ENCODE measurements around the gene ANKDD1A.

ANKDD1A gene

DNA sequence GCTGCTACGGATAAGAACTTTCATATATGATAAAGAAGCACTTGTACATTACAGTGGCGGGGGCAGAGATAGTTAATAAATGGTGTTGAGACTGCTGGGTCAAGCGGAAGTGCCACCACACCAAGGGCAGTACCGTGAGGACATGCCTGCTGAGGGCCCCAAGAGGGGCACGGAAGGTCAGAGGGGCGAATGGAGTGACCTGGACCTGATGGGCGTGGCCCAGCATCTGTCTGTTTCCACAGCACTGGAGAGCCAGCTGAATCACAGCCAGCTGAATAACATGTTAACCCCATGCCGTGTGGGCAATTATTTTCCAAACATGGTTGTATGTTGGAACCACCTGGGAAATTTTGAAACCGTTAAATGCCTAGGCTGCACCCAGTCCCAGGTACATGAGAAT, 37.2 kb downstream of the ANKDD1A start:
- no peaks in the 10 kb centered on the region for H3K9me3 ChIP-seq
- in situ Hi-C loops (cut with MboI; ENCODE audit: low sequenced_read_pairs) = no loop called here

DNA sequence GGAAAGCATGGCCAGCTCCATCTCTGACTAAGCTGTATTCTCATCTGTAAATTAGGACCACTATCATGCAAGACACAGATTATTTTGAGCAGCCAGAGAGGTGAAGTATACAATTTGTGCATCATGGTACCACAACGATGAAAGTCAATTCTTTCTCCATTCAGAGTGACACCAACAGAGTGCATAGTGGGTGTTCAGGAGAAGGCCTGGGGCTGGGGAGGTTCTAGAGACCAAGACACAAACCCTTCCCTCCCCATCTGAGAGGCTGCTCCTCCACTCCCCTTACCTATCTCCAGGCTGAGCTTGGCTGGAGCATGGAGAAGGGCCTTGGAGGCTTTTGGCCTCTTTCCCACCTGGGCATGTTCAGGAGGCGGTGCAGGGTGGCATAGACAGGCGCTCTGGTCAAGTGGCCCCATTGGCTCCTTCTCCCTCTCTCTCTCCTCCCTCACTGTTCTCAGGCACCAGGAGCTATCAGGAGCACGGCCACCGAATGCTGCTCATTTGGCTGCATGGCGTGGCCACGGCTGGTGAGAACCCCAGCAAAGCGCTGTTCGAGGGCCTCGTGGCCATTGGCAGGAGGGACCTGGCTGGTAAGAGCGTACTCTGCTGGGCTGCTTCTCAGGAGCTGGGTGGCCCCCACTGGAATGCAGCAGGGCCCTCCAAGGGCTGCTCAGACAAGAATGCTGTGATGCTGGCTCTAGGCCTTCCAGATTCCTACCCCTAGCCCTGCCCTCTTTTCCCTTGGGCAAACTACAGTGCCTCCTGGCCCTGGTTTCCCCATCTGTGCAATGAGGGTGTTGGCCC, 37.9 kb downstream of the ANKDD1A start:
- Histone ChIP-seq H3K36me3 (replicated peaks) (peaks cover 4% of the 10 kb centered on the region; the same call in 1 of the 2 replicates), H3K27me3 (ENCODE audit: low read depth) (no peaks in the 10 kb centered on the region), H3K4me3 (no peak overlapping the region), H3K9me3 (no peaks in the 10 kb centered on the region), H3K4me1 (no peaks in the 10 kb centered on the region; the same call in 1 of the 2 replicates)
- no peak for DNase-seq (ENCODE audit: low spot score in 2 of 2)
- in situ Hi-C loops (cut with MboI; ENCODE audit: low sequenced_read_pairs) = no loop called here

More for the DNA sequence above, 37.2 kb downstream of the ANKDD1A start:
- H3K27me3 ChIP-seq (ENCODE audit: low read depth) = no peaks in the 10 kb centered on the region
- DNase-seq (ENCODE audit: low spot score in 2 of 2) = no peak
- H3K4me1 ChIP-seq = no peaks in the 10 kb centered on the region; the same call in 1 of the 2 replicates
- H3K36me3 ChIP-seq (replicated peaks) = peaks cover 4% of the 10 kb centered on the region; the same call in 1 of the 2 replicates
- no peak overlapping the region for H3K4me3 ChIP-seq

DNA sequence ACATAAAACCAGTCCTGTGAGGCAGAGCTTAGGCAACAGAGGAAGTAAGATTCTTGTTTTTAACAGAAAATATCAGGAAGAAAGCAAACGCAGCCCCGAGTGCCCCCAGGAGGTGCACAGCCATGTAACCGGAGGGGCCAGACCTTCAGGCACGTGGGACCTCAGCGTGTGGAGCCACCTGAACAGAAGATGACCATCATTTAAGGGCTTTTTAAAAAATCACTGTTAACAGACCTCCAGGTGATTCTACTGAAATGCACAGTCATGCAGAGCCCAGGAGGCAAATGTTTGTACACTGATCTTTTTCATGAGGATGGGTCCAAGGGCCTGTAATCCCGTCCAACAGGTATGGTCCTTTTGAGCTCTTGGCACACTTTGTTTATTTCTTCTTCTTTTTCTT, 39.2 kb downstream of the ANKDD1A start:
- DNase-seq (ENCODE audit: low spot score in 2 of 2) = no peak

DNA sequence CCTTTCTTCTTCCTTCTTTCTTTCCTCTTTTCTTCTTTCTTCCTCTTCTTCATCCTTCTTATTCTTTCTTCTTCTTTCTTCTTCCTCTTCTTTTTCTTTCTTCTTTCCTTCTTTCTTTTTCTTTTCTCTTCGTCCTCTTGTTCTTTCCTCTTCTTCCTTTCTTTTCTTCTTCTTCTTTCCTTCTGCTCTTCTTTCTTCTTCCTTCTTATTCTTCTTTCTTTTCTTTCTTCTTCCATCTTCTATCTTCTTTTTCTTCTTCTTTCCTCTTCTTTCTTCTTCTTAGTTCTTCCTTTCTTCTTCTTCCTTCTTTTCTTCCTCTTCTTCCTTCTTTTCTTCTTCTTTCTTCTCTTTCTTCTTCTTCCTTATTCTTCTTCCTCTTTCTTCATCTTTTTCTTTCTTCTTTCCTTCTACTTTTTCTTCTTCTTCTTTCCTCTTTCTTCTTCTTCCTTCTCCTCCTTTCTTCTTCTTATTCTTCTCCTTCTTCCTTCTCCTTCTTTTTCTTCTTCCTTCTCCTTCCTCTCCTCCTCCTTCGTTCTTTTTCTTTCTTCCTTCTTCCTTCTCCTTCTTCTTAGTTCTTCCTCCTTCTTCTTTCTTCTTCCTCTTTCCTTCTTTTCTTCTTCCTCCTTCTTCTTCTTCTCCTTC, 40.2 kb downstream of the ANKDD1A start:
- H3K4me3 ChIP-seq = no peak overlapping the region
- no peaks in the 10 kb centered on the region; the same call in 1 of the 2 replicates for H3K4me1 ChIP-seq
- in situ Hi-C loops (cut with MboI; ENCODE audit: low sequenced_read_pairs) = no loop called here
- no peak for DNase-seq (ENCODE audit: low spot score in 2 of 2)
- H3K27me3 ChIP-seq (ENCODE audit: low read depth) = no peaks in the 10 kb centered on the region
- H3K9me3 ChIP-seq = no peaks in the 10 kb centered on the region
- peaks cover 16% of the 10 kb centered on the region for H3K36me3 ChIP-seq (replicated peaks)

More for the DNA sequence above, 39.2 kb downstream of the ANKDD1A start:
- no peaks in the 10 kb centered on the region for H3K9me3 ChIP-seq
- no peaks in the 10 kb centered on the region; the same call in 1 of the 2 replicates for H3K4me1 ChIP-seq
- no peaks in the 10 kb centered on the region for H3K27me3 ChIP-seq (ENCODE audit: low read depth)
- in situ Hi-C loops (cut with MboI; ENCODE audit: low sequenced_read_pairs) = no loop called here
- peaks cover 9% of the 10 kb centered on the region for H3K36me3 ChIP-seq (replicated peaks)
- no peak overlapping the region for H3K4me3 ChIP-seq

DNA sequence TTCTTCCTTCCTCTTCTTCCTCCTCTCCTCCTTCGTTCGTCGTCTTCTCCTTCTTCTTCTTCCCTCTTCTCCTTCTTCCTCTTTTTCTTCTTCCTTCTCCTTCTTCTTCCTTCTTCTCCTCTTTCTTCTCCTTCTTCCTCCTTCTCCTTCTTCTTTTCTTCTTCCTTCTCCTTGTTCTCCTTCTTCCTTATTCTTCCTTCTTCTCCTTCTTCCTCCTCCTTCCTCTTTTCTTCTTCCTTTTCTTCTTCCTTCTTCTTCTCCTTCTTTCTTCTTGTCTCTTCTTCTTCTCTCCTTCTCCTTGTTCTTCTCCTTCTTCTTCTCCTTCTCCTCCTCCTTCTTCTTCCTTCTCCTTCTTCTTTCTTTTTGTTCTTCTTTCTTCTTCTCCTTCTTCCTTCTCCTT, 42.7 kb downstream of the ANKDD1A start:
- DNase-seq (ENCODE audit: low spot score in 2 of 2) = no peak
- Histone ChIP-seq H3K36me3 (replicated peaks) (peaks cover 28% of the 10 kb centered on the region), H3K4me3 (no peak overlapping the region), H3K27me3 (ENCODE audit: low read depth) (no peaks in the 10 kb centered on the region), H3K4me1 (no peaks in the 10 kb centered on the region), H3K9me3 (no peaks in the 10 kb centered on the region)
- in situ Hi-C loops (cut with MboI; ENCODE audit: low sequenced_read_pairs) = no loop called here

DNA sequence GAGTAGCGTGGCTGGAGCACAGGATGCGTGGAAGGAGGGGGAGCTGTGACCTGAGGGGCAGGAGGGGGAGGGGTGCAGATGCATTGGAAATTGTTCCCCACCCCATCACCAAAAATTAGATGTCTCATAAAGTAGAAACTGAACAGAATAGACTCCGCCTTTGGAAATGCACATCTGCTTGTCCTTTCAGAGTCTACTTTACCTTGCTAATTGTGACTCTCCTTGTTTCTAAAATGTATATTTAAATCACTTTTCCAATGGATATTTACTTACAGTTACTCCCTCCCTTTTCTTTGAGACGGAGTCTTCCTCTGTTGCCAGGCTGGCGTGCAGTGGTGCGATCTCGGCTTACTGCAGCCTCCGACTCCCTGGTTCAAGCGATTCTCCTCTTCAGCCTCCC, 47.4 kb downstream of the ANKDD1A start:
- H3K36me3 ChIP-seq (replicated peaks) = peaks cover 73% of the 10 kb centered on the region
- in situ Hi-C loops (cut with MboI; ENCODE audit: low sequenced_read_pairs) = no loop called here
- H3K4me3 ChIP-seq = no peak overlapping the region
- no peaks in the 10 kb centered on the region for H3K9me3 ChIP-seq
- no peaks in the 10 kb centered on the region for H3K4me1 ChIP-seq
- no peak for DNase-seq (ENCODE audit: low spot score in 2 of 2)
- no peaks in the 10 kb centered on the region for H3K27me3 ChIP-seq (ENCODE audit: low read depth)

DNA sequence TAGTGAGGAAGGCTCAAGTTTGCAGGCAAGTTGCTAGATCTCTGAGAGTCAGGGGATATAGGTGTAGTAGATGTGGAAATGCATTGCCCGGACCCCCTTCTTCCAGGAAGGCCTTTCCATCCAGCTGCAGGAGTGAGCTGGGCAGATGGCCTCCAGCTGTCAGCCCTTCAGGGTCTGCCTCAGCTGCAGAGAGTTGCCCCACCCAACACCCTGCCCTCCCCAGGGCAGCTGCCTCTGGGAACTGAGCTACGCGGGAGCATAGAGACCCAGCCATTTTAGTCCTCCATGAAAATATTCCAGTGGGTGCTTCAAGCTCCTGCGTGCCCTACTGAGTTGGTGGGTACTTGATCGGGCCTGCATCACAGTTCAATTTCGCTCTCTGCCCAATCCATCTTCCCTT, 48.5 kb downstream of the ANKDD1A start:
- Histone ChIP-seq H3K9me3 (no peaks in the 10 kb centered on the region), H3K4me3 (no peak overlapping the region), H3K4me1 (no peaks in the 10 kb centered on the region), H3K27me3 (ENCODE audit: low read depth) (no peaks in the 10 kb centered on the region), H3K36me3 (replicated peaks) (peaks cover 84% of the 10 kb centered on the region)
- in situ Hi-C loops (cut with MboI; ENCODE audit: low sequenced_read_pairs) = no loop called here
- DNase-seq (ENCODE audit: low spot score in 2 of 2) = no peak

DNA sequence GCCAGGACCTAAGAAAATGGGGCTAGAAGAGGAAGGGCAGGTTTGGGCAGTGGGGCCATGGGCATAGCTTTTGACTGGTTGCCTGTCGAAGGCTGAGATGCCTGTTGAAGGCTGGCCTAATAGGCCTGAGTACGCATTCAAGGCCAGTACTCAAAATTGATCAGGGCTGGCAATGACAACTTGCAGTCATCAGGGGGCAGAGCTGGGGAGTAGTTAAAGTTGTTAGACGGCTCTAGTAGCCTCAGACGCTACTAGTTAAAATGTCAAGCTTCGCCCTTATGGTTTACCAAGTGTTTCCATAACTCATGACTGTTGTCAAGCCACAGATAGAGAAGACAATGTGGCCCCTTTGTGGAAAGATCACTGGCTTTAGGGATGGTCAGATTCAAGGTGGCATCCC, 49.3 kb downstream of the ANKDD1A start:
- DNase-seq (ENCODE audit: low spot score in 2 of 2) = no peak
- in situ Hi-C loops (cut with MboI; ENCODE audit: low sequenced_read_pairs) = no loop called here
- no peaks in the 10 kb centered on the region for H3K27me3 ChIP-seq (ENCODE audit: low read depth)
- H3K9me3 ChIP-seq = no peaks in the 10 kb centered on the region
- H3K36me3 ChIP-seq (replicated peaks) = peaks cover 83% of the 10 kb centered on the region
- no peak overlapping the region for H3K4me3 ChIP-seq
- no peaks in the 10 kb centered on the region for H3K4me1 ChIP-seq

DNA sequence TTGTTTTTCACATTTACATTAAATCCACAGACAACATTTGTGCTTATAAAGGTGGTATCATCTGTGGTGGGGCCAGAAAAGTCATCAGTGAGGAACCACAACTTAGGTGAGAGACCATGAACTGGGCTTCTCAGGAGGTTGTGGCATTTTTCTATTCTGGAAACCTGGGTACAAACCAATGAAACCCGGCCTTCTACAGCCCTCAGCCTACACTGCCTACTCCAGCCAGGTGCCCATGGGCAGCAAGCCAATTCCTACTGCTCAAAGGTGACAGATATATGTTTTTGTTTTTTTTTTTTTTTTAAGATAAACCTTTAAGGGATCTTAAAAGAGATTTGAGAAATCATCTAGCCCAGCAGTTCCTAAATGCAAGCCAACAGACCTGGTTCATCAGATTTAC, 57.7 kb downstream of the ANKDD1A start:
- Histone ChIP-seq H3K4me1 (no peaks in the 10 kb centered on the region), H3K36me3 (replicated peaks) (peaks cover 73% of the 10 kb centered on the region), H3K27me3 (ENCODE audit: low read depth) (no peaks in the 10 kb centered on the region), H3K9me3 (no peaks in the 10 kb centered on the region), H3K4me3 (no peak overlapping the region)
- in situ Hi-C loops (cut with MboI; ENCODE audit: low sequenced_read_pairs) = no loop called here
- DNase-seq (ENCODE audit: low spot score in 2 of 2) = no peak

DNA sequence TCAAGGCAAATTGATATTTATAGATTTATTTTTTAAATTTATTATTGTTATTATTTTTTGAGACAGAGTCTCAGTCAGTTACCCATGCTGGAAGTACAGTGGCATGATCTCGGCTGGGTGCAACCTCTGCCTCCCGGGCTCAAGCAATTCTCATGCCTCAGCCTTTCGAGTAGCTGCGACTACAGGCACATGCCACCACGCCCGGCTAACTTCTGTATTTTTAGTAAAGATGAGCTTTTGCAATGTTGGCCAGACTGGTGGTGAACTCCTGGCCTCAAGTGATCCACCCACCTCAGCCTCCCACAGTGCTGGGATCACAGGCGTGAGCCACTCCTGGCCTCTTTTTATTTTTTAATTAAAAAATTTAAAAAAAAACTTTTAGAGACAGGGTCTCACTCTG, 59.0 kb downstream of the ANKDD1A start:
- Histone ChIP-seq H3K4me3 (no peak overlapping the region), H3K9me3 (no peaks in the 10 kb centered on the region), H3K27me3 (ENCODE audit: low read depth) (no peaks in the 10 kb centered on the region), H3K4me1 (no peaks in the 10 kb centered on the region), H3K36me3 (replicated peaks) (peaks cover 68% of the 10 kb centered on the region)
- in situ Hi-C loops (cut with MboI; ENCODE audit: low sequenced_read_pairs) = no loop called here
- no peak for DNase-seq (ENCODE audit: low spot score in 2 of 2)

DNA sequence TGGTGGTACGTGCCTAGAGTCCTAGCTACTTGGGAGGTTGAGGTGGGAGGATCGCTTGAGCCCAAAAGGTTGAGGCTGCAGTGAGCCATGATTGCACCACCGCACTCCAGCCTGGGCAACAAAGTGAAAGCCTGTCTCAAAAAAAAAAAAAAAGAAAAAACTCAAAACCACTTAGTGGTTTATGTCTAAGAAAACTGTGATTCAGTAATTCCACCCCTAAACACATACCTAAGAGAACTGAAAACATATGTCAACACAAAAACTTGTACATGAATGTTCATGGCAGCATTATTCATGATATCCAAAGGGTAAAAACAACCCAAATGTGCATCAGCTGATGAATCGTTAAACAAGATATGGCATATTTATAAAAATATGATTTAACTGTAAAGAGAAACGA, 63.7 kb downstream of the ANKDD1A start:
- DNase-seq (ENCODE audit: low spot score in 2 of 2) = no peak
- Histone ChIP-seq H3K36me3 (replicated peaks) (peaks cover 69% of the 10 kb centered on the region), H3K4me3 (no peak overlapping the region), H3K27me3 (ENCODE audit: low read depth) (no peaks in the 10 kb centered on the region), H3K4me1 (peaks cover 13% of the 10 kb centered on the region), H3K9me3 (no peaks in the 10 kb centered on the region)
- in situ Hi-C loops (cut with MboI; ENCODE audit: low sequenced_read_pairs) = no loop called here

DNA sequence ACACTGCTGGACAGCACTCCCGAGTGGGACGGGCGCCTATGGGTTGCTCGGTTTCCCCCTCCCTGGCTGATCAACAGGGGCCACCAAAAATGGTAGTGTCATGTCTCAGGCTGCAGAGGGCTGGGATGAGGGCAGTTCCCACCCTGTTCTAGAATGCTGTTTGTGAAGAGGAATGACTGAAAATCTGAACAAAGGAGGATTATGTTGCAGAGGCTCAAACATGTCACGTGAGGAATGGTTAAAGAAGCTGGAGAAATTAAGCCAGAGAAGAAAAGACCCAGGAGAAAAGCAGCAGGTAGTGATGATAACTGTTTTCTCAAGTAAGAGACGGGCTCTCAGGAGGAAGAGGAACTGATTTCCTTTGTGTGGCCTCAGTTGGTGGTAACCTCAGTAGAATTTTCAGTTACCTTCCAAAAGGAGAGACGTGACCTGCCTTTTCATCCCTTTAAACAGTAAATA, 67.6 kb downstream of the ANKDD1A start:
- in situ Hi-C loops (cut with MboI; ENCODE audit: low sequenced_read_pairs) = no loop called here
- no peak overlapping the region for H3K4me3 ChIP-seq
- no peaks in the 10 kb centered on the region for H3K9me3 ChIP-seq
- H3K36me3 ChIP-seq (replicated peaks) = peaks cover 50% of the 10 kb centered on the region
- no peaks in the 10 kb centered on the region for H3K27me3 ChIP-seq (ENCODE audit: low read depth)
- peaks cover 17% of the 10 kb centered on the region for H3K4me1 ChIP-seq
- peak; percentile 79 to 98 for DNase-seq (ENCODE audit: low spot score in 2 of 2)

DNA sequence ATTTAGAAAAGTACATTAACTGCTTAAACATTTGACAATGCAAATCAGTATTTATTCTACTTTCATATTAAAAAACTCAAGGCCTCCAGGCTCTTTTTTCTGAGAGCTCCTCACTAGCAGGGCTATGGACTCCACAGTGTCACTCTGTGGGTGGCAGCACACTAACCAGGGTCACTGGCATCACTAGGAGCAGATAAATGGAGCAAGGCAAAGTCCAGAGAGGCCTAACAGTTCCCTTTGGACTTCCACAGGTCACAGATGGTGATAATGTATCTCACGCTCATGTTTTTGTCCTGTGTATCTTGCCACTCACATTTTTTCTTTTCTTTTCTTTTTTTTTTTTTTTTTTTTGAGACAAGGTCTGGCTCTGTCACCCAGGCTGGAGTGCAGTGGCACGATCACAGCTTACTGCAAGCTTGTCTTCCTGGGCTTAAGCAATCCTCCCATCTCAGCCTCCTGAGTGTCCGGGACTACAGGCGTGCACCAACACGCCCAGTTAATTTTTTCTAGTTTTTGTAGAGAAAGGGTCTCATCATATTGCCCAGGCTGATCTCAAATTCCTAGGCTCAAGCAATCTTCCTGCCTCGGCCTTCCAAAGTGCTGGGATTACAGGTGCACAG, 70.2 kb downstream of the ANKDD1A start:
- in situ Hi-C loops (cut with MboI; ENCODE audit: low sequenced_read_pairs) = no loop called here

DNA sequence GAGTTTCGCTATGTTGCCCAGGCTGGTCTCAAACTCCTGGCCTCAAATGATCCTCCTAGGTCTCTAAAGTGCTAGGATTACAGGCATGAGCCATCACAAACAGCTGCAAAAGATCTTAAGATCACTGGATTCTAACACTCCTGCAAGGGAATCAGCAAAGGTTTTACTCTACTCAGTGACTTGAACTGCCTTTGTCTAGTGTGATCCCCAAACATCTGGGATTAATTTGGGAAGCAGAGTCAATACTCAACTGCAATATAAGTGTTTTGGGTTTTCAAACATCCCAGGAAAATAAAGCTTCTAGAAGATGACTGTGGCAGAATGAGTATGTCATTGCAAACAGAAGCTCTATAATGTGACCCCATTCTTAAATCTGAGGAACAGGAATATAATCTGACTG, 70.8 kb downstream of the ANKDD1A start:
- no peaks in the 10 kb centered on the region for H3K9me3 ChIP-seq
- peaks cover 38% of the 10 kb centered on the region for H3K4me1 ChIP-seq
- H3K27me3 ChIP-seq (ENCODE audit: low read depth) = no peaks in the 10 kb centered on the region
- peaks cover 30% of the 10 kb centered on the region for H3K36me3 ChIP-seq (replicated peaks)
- DNase-seq (ENCODE audit: low spot score in 2 of 2) = no peak
- in situ Hi-C loops (cut with MboI; ENCODE audit: low sequenced_read_pairs) = no loop called here
- H3K4me3 ChIP-seq = no peak overlapping the region

More for the DNA sequence above, 70.2 kb downstream of the ANKDD1A start:
- peaks cover 38% of the 10 kb centered on the region for H3K4me1 ChIP-seq
- no peaks in the 10 kb centered on the region for H3K27me3 ChIP-seq (ENCODE audit: low read depth)
- no peak for DNase-seq (ENCODE audit: low spot score in 2 of 2)
- no peaks in the 10 kb centered on the region for H3K9me3 ChIP-seq
- H3K36me3 ChIP-seq (replicated peaks) = peaks cover 28% of the 10 kb centered on the region
- H3K4me3 ChIP-seq = no peak overlapping the region
